GM18498 (cell line): ENCODE data around the gene SNAPIN.
"Not testable (repeated sequence)": the region's sequence is repeated elsewhere in the genome, so short reads cannot be mapped to it uniquely, and the experiment has no call there.

Source experiments
- ATAC-seq: cut with Tn5 transposase; IDR thresholded peaks from one replicate; pipeline ENCODE4 v1.9.1; 2021; ENCODE audit warnings: mild to moderate bottlenecking, moderate library complexity; ENCODE audit not compliant: unreplicated experiment

Gene SNAPIN

GRCh38 chr1:153646672-153647345 is 11.7 kb upstream of the SNAPIN start:
- ATAC-seq: no peak

- ATAC-seq: no peak
These were observed 11.2 kb upstream of the SNAPIN start for GRCh38 chr1:153647346-153647714.

- ATAC-seq: no peak
These were observed 10.4 kb upstream of the SNAPIN start for GRCh38 chr1:153648000-153648643.

GRCh38 chr1:153649137-153649862 is 9.2 kb upstream of the SNAPIN start:
- ATAC-seq: no peak

GRCh38 chr1:153649863-153650235 is 8.7 kb upstream of the SNAPIN start:
- ATAC-seq: no peak

- ATAC-seq: no peak
These were observed 6.7 kb upstream of the SNAPIN start for GRCh38 chr1:153651771-153652170.

GRCh38 chr1:153652805-153653500 is 5.5 kb upstream of the SNAPIN start:
- no peak for ATAC-seq

GRCh38 chr1:153655333-153655732 is 3.2 kb upstream of the SNAPIN start:
- no peak for ATAC-seq

GRCh38 chr1:153659175-153659534 is 652 bp downstream of the SNAPIN start:
- ATAC-seq: peak; percentile 5

- ATAC-seq: no peak
These were observed 1.2 kb downstream of the SNAPIN start for GRCh38 chr1:153659656-153660055.

- ATAC-seq: no peak
These were observed 2.7 kb downstream of the SNAPIN start for GRCh38 chr1:153661111-153661708.

GRCh38 chr1:153662269-153662668 is 3.8 kb downstream of the SNAPIN start:
- ATAC-seq: no peak

- no peak for ATAC-seq
These were observed 4.7 kb downstream of the SNAPIN start for GRCh38 chr1:153663211-153663610.

- ATAC-seq: no peak
These were observed 8.9 kb downstream of the SNAPIN start for GRCh38 chr1:153667439-153667838.

- not testable (repeated sequence) for ATAC-seq
These were observed 10.2 kb downstream of the SNAPIN start for GRCh38 chr1:153668672-153669071.

- ATAC-seq: no peak
These were observed 11.1 kb downstream of the SNAPIN start for GRCh38 chr1:153669606-153670005.

- ATAC-seq: no peak
These were observed 11.9 kb downstream of the SNAPIN start for GRCh38 chr1:153670257-153670858.

GRCh38 chr1:153670859-153671627 is 12.5 kb downstream of the SNAPIN start, which contains the start of gene ILF2:
Gene ILF2, minus strand, starts transcription at chr1:153670993. Its CDS starts 71 bp downstream, at chr1:153670922.
- peak; percentile 93 for ATAC-seq

GRCh38 chr1:153671628-153672353 is 13.3 kb downstream of the SNAPIN start:
- peak; percentile 18 for ATAC-seq
